LNCaP clone FGC (cell line): Measurements from ENCODE around the gene GZF1.

ENCODE experiments used
- DNase-seq: peaks from one replicate; pipeline ENCODE4 v3.0.0-alpha.2; 2011; ENCODE audit warnings: low read depth
- H3K4me3 ChIP-seq: 2 replicates; pipeline ENCODE4 v1.5.1; 2011; ENCODE audit warnings: mild to moderate bottlenecking, low read depth, low read length, control low read depth
- CTCF ChIP-seq: IDR thresholded peaks from 2 replicates; pipeline ENCODE4 v1.5.1; 2012; ENCODE audit warnings: mild to moderate bottlenecking; ENCODE audit not compliant: control insufficient read depth, insufficient read depth; ENCODE audit errors: extremely low read depth

GZF1 gene

GRCh38 chr20:23361476-23362391 is at the start of gene GZF1:
GZF1 (plus strand) TSS chr20:23362182; CDS start chr20:23364384, 2,202 bp downstream.
- no peak for TF ChIP-seq CTCF
- H3K4me3 ChIP-seq: peak within 1 kb of the TSS; percentile 83
- DNase-seq: peak; percentile 91

GRCh38 chr20:23313271-23313670 is 48.7 kb upstream of the GZF1 start:
- no peak for DNase-seq
- H3K4me3 ChIP-seq: no peak overlapping the region
- no peak for TF ChIP-seq CTCF

- TF ChIP-seq CTCF: no peak
- no peak overlapping the region for H3K4me3 ChIP-seq
- DNase-seq: no peak
Measured at GRCh38 chr20:23314699-23315098, 47.3 kb upstream of the GZF1 start.

- no peak for TF ChIP-seq CTCF
- no peak for DNase-seq
- H3K4me3 ChIP-seq: no peak overlapping the region
Measured at GRCh38 chr20:23315099-23315498, 46.9 kb upstream of the GZF1 start.

GRCh38 chr20:23316626-23317025 is 45.4 kb upstream of the GZF1 start:
- no peak for TF ChIP-seq CTCF
- H3K4me3 ChIP-seq: no peak overlapping the region
- DNase-seq: no peak

- H3K4me3 ChIP-seq: no peak overlapping the region
- no peak for DNase-seq
- TF ChIP-seq CTCF: no peak
Measured at GRCh38 chr20:23317081-23317480, 44.9 kb upstream of the GZF1 start.
